Measurements from ENCODE around the gene RSBN1L. TPM values are rescaled to one million over a fixed set of nuclear protein-coding genes. Genes with fewer than 3 reads are reported as not detected.

The RSBN1L gene
- total RNA-seq, 4 donors from 2014 or later, result 13.7 to 26.2 (median 19.8) TPM

DNA sequence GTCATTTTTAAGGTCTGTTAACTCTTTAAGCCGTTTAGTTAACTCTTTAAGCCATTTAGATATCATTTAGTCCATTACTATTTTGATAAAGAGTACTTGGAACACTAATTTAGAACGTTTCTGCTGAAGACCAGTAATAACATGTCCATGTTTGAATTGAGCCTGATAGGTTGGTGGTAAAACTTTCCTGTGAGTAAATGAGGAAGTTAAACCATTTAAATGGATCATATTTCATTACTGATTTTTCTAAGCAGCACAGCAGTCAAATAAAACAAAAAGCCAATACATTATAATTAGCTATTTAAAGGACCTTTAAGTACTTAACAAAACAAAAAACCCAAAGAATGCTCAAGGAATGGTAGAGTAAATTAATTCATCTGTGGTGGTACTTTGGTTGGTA, 131.7 kb downstream of the RSBN1L start:
- H3K27ac ChIP-seq, result no peak overlapping the region
- no peak for DNase-seq
- WGBS, 2 donors (ENCODE audit: low coverage in 1 of 2), result 49% methylated on average over 2 of the region's 2 CpGs
- in situ Hi-C loops (cut with MboI; ENCODE audit: low pct_ligation_motif_present in 1 of 4, low pct_unique_long_range_greater_than_20kb in 1 of 4, low sequenced_read_pairs in 3 of 4) (no loop called here), intact Hi-C loops (cut with DNase I; ENCODE audit: low total_unique reads) (no loop called here)
- H3K36me3 ChIP-seq, result no peaks in the 10 kb centered on the region
- H3K9me3 ChIP-seq, result peaks cover 0 to 8% of the 10 kb centered on the region in 2 donors
- peaks cover 0 to 7% (median 0%) of the 10 kb centered on the region in 4 donors for H3K4me1 ChIP-seq
- H3K27me3 ChIP-seq, result no peaks in the 10 kb centered on the region
- TF ChIP-seq, protein P1, sequence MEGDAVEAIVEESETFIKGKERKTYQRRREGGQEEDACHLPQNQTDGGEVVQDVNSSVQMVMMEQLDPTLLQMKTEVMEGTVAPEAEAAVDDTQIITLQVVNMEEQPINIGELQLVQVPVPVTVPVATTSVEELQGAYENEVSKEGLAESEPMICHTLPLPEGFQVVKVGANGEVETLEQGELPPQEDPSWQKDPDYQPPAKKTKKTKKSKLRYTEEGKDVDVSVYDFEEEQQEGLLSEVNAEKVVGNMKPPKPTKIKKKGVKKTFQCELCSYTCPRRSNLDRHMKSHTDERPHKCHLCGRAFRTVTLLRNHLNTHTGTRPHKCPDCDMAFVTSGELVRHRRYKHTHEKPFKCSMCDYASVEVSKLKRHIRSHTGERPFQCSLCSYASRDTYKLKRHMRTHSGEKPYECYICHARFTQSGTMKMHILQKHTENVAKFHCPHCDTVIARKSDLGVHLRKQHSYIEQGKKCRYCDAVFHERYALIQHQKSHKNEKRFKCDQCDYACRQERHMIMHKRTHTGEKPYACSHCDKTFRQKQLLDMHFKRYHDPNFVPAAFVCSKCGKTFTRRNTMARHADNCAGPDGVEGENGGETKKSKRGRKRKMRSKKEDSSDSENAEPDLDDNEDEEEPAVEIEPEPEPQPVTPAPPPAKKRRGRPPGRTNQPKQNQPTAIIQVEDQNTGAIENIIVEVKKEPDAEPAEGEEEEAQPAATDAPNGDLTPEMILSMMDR (IDR thresholded peaks at IDR 0.05), result no peak
- TF ChIP-seq EP300 (IDR thresholded peaks at IDR 0.05; ENCODE audit: low read depth) (no peak), POLR2AphosphoS5 (IDR thresholded peaks at IDR 0.05) (no peak)
- H3K4me3 ChIP-seq, result no peak overlapping the region

DNA sequence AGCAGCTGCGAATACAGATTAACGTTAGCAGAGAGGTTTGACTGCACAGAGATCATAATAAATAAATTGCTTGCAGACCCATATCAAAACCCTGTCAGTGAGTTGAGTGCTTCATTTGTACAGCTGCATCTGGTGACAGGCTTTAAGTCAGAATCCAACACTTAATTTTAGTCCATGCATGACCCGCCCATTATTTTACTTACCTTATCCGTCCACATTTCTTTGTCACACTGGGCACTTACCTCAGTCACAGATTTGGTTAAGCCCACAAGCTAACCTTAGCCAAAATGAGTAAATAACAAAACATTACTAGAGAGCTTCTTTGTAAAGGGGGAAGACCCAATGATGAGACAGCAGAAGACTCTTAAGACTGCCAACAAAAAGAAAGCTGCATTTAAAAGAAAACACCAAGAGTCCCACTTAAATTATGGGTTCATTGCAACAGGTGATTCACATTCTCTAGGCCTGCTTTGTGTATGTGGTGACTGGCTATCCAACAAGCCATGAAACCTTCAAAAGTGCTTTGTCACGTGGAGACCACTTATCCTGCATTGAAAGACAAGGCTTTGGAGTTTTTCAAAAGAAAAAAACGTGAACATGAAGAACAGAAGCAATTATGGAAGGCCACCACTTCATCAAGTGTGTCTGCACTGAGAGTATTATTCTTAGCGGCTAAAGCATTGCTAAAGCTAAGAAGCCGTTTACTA, 134.5 kb downstream of the RSBN1L start:
- in situ Hi-C loops (cut with MboI; ENCODE audit: low pct_ligation_motif_present in 1 of 4, low pct_unique_long_range_greater_than_20kb in 1 of 4, low sequenced_read_pairs in 3 of 4) (no loop called here), intact Hi-C loops (cut with DNase I; ENCODE audit: low total_unique reads) (no loop called here)
- TF ChIP-seq EP300 (IDR thresholded peaks at IDR 0.05; ENCODE audit: low read depth), result no peak
- TF ChIP-seq, protein P1 (IDR thresholded peaks at IDR 0.05), result no peak
- no peak for TF ChIP-seq POLR2AphosphoS5 (IDR thresholded peaks at IDR 0.05)
- TF ChIP-seq POLR2A (IDR thresholded peaks at IDR 0.05), result no peak
- Histone ChIP-seq H3K4me1 (peaks cover 0 to 11% (median 5%) of the 10 kb centered on the region in 4 donors), H3K36me3 (no peaks in the 10 kb centered on the region), H3K27me3 (no peaks in the 10 kb centered on the region), H3K27ac (no peak overlapping the region), H3K4me3 (no peak overlapping the region), H3K9me3 (peaks cover 0 to 3% of the 10 kb centered on the region in 2 donors)
- no peak for DNase-seq
- WGBS, 2 donors (ENCODE audit: low coverage in 1 of 2), result 90 to 92% methylated on average over 5 to 8 of the region's 8 CpGs

DNA sequence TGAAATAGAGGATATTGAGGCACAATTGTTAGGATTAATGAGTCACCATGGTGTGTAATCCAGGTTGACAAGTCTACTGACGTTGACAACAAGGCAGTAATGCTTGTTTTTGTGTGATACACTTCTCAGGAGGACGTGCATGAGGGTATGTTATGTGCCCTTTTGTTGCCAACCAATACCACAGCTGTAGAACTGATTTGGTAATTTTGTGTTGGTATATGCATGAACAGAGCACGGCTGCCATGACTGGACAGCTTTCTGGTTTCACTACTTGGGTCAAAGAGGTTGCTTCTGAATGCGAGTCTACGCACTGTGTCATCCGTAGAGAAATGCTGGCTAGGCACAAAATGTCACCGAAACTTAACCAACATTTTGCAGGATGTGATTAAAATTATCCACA, 135.2 kb downstream of the RSBN1L start:
- no peak for TF ChIP-seq POLR2A (IDR thresholded peaks at IDR 0.05)
- TF ChIP-seq EP300 (IDR thresholded peaks at IDR 0.05; ENCODE audit: low read depth), result no peak
- no peak for TF ChIP-seq POLR2AphosphoS5 (IDR thresholded peaks at IDR 0.05)
- TF ChIP-seq, protein P1 (IDR thresholded peaks at IDR 0.05), result no peak
- intact Hi-C loops (cut with DNase I; ENCODE audit: low total_unique reads), result no loop called here
- H3K4me1 ChIP-seq, result peaks cover 0 to 11% (median 5%) of the 10 kb centered on the region in 4 donors
- H3K9me3 ChIP-seq, result no peaks in the 10 kb centered on the region
- in situ Hi-C loops (cut with MboI; ENCODE audit: low pct_ligation_motif_present in 1 of 4, low pct_unique_long_range_greater_than_20kb in 1 of 4, low sequenced_read_pairs in 3 of 4), result no loop called here
- no peaks in the 10 kb centered on the region for H3K27me3 ChIP-seq
- H3K36me3 ChIP-seq, result no peaks in the 10 kb centered on the region
- H3K4me3 ChIP-seq, result no peak overlapping the region
- WGBS, 2 donors (ENCODE audit: low coverage in 1 of 2), result 91 to 93% methylated on average over 4 to 7 of the region's 7 CpGs
- H3K27ac ChIP-seq, result no peak overlapping the region
- no peak for DNase-seq

DNA sequence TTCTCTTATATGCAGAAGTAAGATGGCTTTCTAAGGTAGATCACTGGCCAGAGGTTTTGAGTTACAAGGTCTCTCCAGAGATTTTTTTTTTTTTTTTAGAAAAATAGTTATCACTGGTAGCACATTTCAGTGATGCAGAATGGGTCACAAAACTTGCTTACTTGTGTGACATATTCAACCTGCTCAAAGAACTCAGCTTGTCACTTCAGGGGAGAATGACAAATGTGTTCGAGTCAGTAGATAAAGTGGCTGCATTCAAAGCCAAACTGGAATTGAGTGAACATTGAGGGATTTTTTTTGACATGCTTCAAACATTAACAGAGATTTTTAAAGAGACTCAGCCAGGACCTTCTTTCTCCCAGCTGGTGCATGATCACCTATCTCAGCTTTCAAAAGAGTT, 135.7 kb downstream of the RSBN1L start:
- intact Hi-C loops (cut with DNase I; ENCODE audit: low total_unique reads) (no loop called here), in situ Hi-C loops (cut with MboI; ENCODE audit: low pct_ligation_motif_present in 1 of 4, low pct_unique_long_range_greater_than_20kb in 1 of 4, low sequenced_read_pairs in 3 of 4) (no loop called here)
- H3K36me3 ChIP-seq, result no peaks in the 10 kb centered on the region
- H3K9me3 ChIP-seq, result no peaks in the 10 kb centered on the region
- H3K27ac ChIP-seq, result no peak overlapping the region
- H3K4me3 ChIP-seq, result no peak overlapping the region
- peaks cover 0 to 11% (median 5%) of the 10 kb centered on the region in 4 donors for H3K4me1 ChIP-seq
- no peaks in the 10 kb centered on the region for H3K27me3 ChIP-seq
- 90 to 100% methylated on average over 1 of the region's 1 CpG for WGBS, 2 donors (ENCODE audit: low coverage in 1 of 2)
- no peak for DNase-seq
- TF ChIP-seq POLR2A (IDR thresholded peaks at IDR 0.05) (no peak), EP300 (IDR thresholded peaks at IDR 0.05; ENCODE audit: low read depth) (no peak), POLR2AphosphoS5 (IDR thresholded peaks at IDR 0.05) (no peak)
- TF ChIP-seq, protein P1 (IDR thresholded peaks at IDR 0.05), result no peak

Other genes starting within 250 kb of the RSBN1L start
- 100 to 1,000 TPM in 1 of 4 donors, 10 to 100 TPM in 3; 46.8 to 103 (median 70.6) TPM for gene PTPN12, start 159.2 kb upstream of the RSBN1L start, total RNA-seq
- gene TMEM60, start 102.0 kb downstream of the RSBN1L start, total RNA-seq, result 10 to 100 TPM in 2 of 4 donors, 1 to 10 TPM in 2; 3.4 to 15.7 (median 9.5) TPM
- gene PHTF2, start 102.3 kb downstream of the RSBN1L start, total RNA-seq, result 10 to 100 TPM; 14.5 to 28.6 (median 24.1) TPM

All from transverse colon (tissue), 4 donors.